AG04449 (cell line): Measurements from ENCODE around the gene EMC8.

Experiments
- CTCF ChIA-PET: fragments of 350-600 bp; formaldehyde crosslinking; extraction: SDS; loops from one replicate; lab custom pipeline; 2021; ENCODE audit warnings: antibody characterized with exemption; lab: Yijun Ruan, JAX
- POLR2A ChIA-PET: fragments of 400-600, 350-600 bp; formaldehyde crosslinking; extraction: SDS; loops from one replicate; lab custom pipeline; 2020; ENCODE audit warnings: antibody characterized with exemption, inconsistent platforms; lab: Yijun Ruan, JAX
- DNase-seq: peaks from one replicate; pipeline ENCODE4 v3.0.0-alpha.2; 2010; ENCODE audit warnings: low read depth, low spot score
- H3K4me3 ChIP-seq: 2 replicates; pipeline ENCODE4 v1.5.1; 2011; ENCODE audit warnings: low read depth, mild to moderate bottlenecking, control low read depth, low read length
- TF ChIP-seq, protein P1 (sequence below): IDR thresholded peaks from one replicate; pipeline ENCODE4 v1.5.1; 2011; ENCODE audit warnings: mild to moderate bottlenecking, moderate library complexity, low read length, control low read depth, inconsistent platforms; ENCODE audit not compliant: insufficient read depth; ENCODE audit errors: missing control alignments

The EMC8 gene

DNA sequence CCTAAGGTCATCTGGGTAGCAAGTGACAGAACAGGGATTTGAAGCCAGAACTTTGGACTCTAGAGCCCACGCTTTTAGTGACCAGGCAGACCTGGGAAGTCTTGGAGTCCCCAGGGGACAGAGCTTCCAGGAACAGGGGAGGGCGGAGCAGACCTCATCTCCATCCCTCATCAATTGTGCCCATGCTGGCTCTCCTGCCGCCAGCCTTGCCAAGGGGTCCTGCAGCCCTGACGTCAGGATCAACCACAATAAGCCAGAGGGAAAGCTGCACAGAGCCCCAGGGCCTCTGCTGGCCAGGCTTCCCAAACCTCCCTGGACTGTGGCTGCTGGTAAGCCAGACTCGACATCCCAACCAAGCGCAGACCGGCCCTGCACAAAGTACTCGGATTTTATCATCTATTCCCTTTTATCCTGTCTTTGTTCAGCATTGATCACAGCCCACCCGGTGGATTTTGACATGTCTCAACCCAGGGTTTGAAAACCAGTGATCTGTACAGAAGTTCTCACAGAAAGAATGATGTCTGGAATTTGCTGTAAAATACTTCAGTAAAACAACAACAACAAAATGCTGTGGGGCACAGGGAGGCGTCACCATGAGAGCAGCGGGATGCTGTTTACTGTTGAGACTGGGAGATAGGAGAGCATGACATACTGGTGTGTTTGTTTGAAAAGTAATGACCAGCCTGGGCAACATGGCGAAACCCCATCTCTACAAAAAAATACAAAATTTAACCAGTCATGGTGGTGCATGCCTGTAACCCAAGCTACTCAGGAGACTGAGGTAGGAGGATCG is 60.2 kb downstream of the EMC8 start:
- TF ChIP-seq, protein P1, sequence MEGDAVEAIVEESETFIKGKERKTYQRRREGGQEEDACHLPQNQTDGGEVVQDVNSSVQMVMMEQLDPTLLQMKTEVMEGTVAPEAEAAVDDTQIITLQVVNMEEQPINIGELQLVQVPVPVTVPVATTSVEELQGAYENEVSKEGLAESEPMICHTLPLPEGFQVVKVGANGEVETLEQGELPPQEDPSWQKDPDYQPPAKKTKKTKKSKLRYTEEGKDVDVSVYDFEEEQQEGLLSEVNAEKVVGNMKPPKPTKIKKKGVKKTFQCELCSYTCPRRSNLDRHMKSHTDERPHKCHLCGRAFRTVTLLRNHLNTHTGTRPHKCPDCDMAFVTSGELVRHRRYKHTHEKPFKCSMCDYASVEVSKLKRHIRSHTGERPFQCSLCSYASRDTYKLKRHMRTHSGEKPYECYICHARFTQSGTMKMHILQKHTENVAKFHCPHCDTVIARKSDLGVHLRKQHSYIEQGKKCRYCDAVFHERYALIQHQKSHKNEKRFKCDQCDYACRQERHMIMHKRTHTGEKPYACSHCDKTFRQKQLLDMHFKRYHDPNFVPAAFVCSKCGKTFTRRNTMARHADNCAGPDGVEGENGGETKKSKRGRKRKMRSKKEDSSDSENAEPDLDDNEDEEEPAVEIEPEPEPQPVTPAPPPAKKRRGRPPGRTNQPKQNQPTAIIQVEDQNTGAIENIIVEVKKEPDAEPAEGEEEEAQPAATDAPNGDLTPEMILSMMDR = no peak
- POLR2A ChIA-PET = no interaction called here
- CTCF ChIA-PET = interaction anchor here (4.0 kb wide), 1 partner anchor 21 kb away, joined by 30 read pairs; no protein-coding TSS in a partner anchor

DNA sequence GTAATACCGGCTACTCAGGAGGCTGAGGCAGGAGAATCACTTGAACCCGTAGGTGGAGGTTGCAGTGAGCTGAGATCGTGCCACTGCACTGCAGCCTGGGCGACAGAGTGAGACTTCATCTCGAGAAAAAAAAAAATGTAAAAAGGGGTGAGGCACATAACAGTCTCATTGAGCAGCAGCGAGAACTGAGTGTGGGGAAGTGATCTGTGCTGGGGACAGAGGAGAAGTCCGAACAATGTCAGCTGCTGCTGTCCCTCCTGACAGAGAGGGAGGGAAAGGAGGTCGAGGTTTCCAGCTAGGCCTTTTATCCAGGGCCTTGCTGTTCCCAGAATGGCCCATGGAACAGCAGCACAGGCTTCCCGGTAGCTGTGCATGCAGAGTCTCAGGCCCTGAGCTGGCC is 62.4 kb downstream of the EMC8 start:
- TF ChIP-seq, protein P1 = no peak
- POLR2A ChIA-PET = no interaction called here
- no peak for DNase-seq
- no peak overlapping the region for H3K4me3 ChIP-seq
- CTCF ChIA-PET = interaction anchor here (1.8 to 4.0 kb wide), 2 partner anchors 10 to 19 kb away, joined by 4 to 30 read pairs; no protein-coding TSS in a partner anchor

More for the DNA sequence above, 60.2 kb downstream of the EMC8 start:
- no peak for DNase-seq
- H3K4me3 ChIP-seq = no peak overlapping the region

DNA sequence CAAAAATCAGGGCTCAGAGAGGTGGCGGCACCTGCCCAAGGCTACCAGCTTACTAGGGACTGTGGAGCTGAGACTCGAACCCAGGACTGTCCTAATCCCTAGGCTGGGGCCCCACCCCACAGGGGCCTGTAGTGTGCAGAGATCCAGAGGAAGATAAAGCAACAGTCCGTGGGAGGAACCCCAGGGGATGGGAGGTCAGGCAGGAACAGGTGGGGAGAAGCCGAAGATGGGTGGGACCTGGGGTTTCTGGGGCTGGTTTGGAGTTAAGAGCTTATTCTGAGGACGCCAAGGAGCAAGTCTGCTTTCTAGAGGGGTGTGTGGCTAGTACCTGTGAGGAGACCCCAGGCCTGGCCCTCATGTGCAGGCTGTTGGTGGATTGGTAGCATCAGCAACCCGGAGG is 63.4 kb downstream of the EMC8 start:
- no peak overlapping the region for H3K4me3 ChIP-seq
- TF ChIP-seq, protein P1 = no peak
- CTCF ChIA-PET = interaction anchor here (4.0 kb wide), 1 partner anchor 18 kb away, joined by 30 read pairs; no protein-coding TSS in a partner anchor
- no peak for DNase-seq
- POLR2A ChIA-PET = no interaction called here

DNA sequence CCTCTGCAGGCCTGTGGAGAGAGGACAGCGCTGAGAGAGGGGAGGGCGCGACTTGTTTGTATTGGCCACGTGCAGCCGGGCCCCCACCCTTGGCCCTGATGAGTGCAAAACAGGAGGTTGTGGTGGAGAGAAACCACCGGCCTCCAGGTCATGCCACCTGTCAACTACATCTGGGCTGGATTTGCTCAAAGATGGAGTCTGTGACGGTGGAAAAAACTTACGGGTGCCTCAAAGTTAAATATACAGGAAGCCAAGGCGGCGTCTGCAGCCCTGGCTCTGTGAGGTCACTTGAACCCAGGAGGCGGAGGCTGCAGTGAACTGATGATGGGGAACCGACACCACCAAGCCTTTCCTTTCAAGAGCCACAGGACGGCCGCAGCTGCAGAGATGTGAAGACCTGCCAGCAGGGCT is 64.1 kb downstream of the EMC8 start:
- ChIA-PET CTCF (interaction anchor here (4.0 kb wide), 1 partner anchor 17 kb away, joined by 30 read pairs; no protein-coding TSS in a partner anchor), POLR2A (no interaction called here)
- no peak for DNase-seq
- H3K4me3 ChIP-seq = no peak overlapping the region
- TF ChIP-seq, protein P1 = no peak

DNA sequence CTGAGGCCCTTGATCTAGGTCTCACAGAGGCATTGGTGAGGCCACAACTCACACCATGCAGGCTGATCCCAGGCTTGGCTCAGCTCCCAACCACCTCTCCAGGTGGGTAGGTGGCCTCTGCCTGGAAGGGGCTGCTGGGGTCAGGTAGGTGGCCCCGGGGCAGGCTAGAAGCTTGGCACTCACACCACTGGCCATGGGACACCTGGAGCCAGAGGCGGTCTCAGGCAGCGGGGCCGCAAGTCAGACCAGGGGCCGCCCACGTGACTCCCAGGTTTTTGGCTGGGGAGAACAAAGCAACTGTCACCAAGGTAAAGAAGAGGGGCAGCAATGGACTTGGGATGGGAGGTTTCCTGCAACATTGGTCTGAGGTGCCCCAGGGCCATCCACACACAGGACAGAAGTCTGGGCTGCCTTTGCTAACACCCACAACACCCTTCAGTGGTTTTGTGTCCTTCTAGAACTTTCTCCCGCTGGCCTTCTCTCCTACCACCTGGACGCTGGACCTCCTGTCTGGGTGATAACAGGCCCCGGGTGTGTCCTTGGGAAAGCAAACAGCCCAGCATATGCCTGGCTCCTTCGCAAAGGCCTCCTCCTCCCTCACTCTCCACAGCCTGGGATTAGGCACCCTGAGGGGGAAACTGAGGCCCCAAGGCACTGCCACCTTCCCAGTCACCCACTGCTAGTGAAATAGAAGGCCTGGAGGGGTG is 64.9 kb downstream of the EMC8 start:
- ChIA-PET POLR2A (no interaction called here), CTCF (interaction anchor here (0.9 kb wide), 1 partner anchor 59 kb away, joined by 3 read pairs; no protein-coding TSS in a partner anchor)
- no peak overlapping the region for H3K4me3 ChIP-seq

More for the DNA sequence above, 64.9 kb downstream of the EMC8 start:
- no peak for DNase-seq
- TF ChIP-seq, protein P1 = no peak
